OCI-LY3 (cell line): ENCODE measurements around the gene SYT3.

ENCODE experiments used
- H2AFZ ChIP-seq: fragments of 200-600, 300-600 bp; shearing (Covaris generic); 2 replicates; pipeline ENCODE4 v1.6.0; 2014; ENCODE audit warnings: antibody characterized with exemption, low read depth, low read length
- H3K27ac ChIP-seq: fragments of 200-600, 300-600 bp; sonication (generic); 2 replicates; pipeline ENCODE4 v1.5.1; 2014; ENCODE audit warnings: mild to moderate bottlenecking, low read length, moderate library complexity, mixed read lengths
- H3K27me3 ChIP-seq: fragments of 200-600, 300-600 bp; sonication (generic); 2 replicates; pipeline ENCODE4 v1.6.1; 2014; ENCODE audit warnings: low read depth, low read length, mixed read lengths
- H3K36me3 ChIP-seq: fragments of 200-600, 300-600 bp; sonication (generic); replicated peaks from 2 replicates; pipeline ENCODE3; 2014; ENCODE audit warnings: low read depth, low read length, mixed read lengths
- H3K4me1 ChIP-seq: fragments of 300-600, 200-600 bp; sonication (generic); 2 replicates; pipeline ENCODE4 v1.6.1; 2014; ENCODE audit warnings: low read length, mixed read lengths
- H3K4me2 ChIP-seq: fragments of 200-600, 300-600 bp; sonication (generic); 2 replicates; pipeline ENCODE4 v1.6.1; 2014; ENCODE audit warnings: low read length, mixed read lengths
- H3K4me3 ChIP-seq: fragments of 300-600, 200-600 bp; sonication (generic); 2 replicates; pipeline ENCODE4 v1.5.1; 2014; ENCODE audit warnings: antibody characterized with exemption, mild to moderate bottlenecking, low read length, moderate library complexity
- H3K79me2 ChIP-seq: fragments of 300-600, 200-600 bp; shearing (Covaris generic); 2 replicates; pipeline ENCODE4 v1.6.1; 2014; ENCODE audit warnings: mild to moderate bottlenecking, low read length, mixed read lengths
- H3K9ac ChIP-seq: fragments of 300-600, 200-600 bp; shearing (Covaris generic); 2 replicates; pipeline ENCODE4 v1.6.0; 2014; ENCODE audit warnings: mild to moderate bottlenecking, low read length, moderate library complexity
- H3K9me3 ChIP-seq: fragments of 200-600, 300-600 bp; shearing (Covaris generic); 2 replicates; pipeline ENCODE4 v1.6.1; 2014; ENCODE audit warnings: low read length, mixed read lengths; ENCODE audit not compliant: insufficient read depth
- H4K20me1 ChIP-seq: fragments of 200-600, 300-600 bp; sonication (generic); 2 replicates; pipeline ENCODE4 v1.6.1; 2016; ENCODE audit warnings: low read length, mixed read lengths; ENCODE audit not compliant: insufficient read depth
- EZH2phosphoT487 ChIP-seq: fragments of 200-600 bp; shearing (Covaris generic); IDR thresholded peaks from 2 replicates; pipeline ENCODE4 v1.6.1; 2018; ENCODE audit warnings: antibody characterized with exemption, mixed run types, low read depth
- TF ChIP-seq, protein P1 (sequence below): fragments of 200-600, 300-600 bp; sonication (generic); IDR thresholded peaks from 2 replicates; pipeline ENCODE4 v1.5.1; 2014; ENCODE audit warnings: antibody characterized with exemption, low read length, low read depth

SYT3 gene

DNA sequence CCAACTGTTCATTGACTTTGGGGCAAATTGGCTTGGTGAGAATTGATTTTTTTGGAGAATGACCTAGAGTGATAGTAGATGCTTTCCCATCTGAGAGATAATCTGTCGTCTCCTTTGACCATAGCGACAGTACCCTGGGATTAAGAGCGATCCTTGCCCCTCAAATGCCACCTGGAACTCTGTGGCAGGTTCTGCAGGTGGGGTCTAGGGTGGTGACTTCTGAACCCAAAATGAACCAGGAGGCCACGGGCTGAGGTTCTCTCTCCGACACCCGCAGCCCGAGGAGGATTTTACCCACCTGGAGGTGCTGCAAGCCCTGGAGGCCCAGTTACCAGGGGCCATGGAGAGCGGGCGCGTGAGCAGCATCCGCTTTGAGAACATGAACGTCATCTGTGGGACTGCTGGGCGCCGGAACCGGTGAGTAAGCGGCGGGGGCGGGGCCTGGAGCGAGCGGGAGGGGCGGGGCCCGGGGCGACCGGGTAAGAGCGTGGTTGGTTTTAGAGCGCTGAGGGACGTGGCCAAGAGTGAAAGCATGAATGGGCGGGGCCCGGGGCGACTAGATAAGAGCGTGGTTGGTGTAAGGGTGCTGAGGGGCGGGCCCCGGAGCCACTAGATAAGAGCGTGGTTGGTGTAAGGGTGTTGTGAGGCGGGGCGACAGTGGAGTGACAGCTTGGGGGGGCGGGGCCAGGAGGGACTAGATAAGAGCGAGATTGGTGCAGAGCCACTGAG is 18.2 kb upstream of the SYT3 start:
- no peak overlapping the region for H3K27ac ChIP-seq
- no peaks in the 10 kb centered on the region for H3K4me1 ChIP-seq
- H3K27me3 ChIP-seq = peaks cover 12% of the 10 kb centered on the region; the same call in 1 of the 2 replicates
- H3K9me3 ChIP-seq = peaks cover 4% of the 10 kb centered on the region; the same call in 1 of the 2 replicates
- no peak overlapping the region for H2AFZ ChIP-seq
- no peaks in the 10 kb centered on the region for H3K36me3 ChIP-seq
- no peak overlapping the region for H3K4me2 ChIP-seq
- no peak for TF ChIP-seq EZH2phosphoT487
- TF ChIP-seq, protein P1, sequence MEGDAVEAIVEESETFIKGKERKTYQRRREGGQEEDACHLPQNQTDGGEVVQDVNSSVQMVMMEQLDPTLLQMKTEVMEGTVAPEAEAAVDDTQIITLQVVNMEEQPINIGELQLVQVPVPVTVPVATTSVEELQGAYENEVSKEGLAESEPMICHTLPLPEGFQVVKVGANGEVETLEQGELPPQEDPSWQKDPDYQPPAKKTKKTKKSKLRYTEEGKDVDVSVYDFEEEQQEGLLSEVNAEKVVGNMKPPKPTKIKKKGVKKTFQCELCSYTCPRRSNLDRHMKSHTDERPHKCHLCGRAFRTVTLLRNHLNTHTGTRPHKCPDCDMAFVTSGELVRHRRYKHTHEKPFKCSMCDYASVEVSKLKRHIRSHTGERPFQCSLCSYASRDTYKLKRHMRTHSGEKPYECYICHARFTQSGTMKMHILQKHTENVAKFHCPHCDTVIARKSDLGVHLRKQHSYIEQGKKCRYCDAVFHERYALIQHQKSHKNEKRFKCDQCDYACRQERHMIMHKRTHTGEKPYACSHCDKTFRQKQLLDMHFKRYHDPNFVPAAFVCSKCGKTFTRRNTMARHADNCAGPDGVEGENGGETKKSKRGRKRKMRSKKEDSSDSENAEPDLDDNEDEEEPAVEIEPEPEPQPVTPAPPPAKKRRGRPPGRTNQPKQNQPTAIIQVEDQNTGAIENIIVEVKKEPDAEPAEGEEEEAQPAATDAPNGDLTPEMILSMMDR = no peak
- no peak overlapping the region for H3K9ac ChIP-seq
- no peaks in the 10 kb centered on the region for H4K20me1 ChIP-seq
- no peaks in the 10 kb centered on the region for H3K79me2 ChIP-seq
- H3K4me3 ChIP-seq = no peak overlapping the region

DNA sequence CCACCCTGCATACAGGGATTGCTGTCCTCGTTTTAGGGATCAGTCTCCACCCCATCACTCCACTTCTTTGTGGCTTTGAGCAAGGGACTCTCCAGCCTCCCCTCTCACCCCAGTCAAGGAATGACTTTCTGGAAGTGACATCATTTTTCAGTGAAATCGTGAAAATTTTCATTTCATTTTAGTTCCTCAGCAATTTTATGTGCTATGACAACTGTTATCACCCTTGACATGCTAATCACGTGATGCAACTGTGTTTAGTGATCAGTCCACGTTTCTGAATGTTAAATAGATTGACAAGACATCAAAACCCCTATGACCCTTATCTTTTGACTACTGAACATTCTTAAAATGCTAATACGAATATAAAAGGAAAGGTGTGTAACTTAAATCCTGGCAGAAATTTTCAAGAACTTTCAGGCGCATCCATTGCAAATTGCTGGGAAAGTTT is 17.6 kb upstream of the SYT3 start:
- no peak overlapping the region for H3K4me2 ChIP-seq
- H3K9ac ChIP-seq = no peak overlapping the region

DNA sequence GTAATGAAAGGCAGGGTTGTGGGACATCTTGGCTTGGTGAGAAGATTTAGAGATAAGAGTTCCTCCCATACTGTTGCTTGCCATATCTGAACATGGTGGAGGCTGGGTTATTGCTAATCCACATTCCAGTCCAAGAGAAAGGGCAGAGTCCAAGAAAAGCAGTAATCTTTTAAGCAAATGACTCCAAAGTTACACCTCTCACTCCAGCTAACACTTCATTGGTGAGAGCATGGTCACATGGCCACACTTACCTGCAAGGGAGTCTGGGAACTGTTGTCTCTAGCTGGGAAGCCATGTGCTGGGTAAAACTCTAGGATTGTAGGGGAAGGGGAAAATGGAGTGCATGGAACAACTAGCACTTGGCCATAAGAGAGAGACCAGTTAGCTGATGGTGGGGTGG is 15.2 kb upstream of the SYT3 start:
- Histone ChIP-seq H3K27ac (no peak overlapping the region), H2AFZ (no peak overlapping the region), H3K4me3 (no peak overlapping the region), H3K4me1 (no peaks in the 10 kb centered on the region), H3K79me2 (no peaks in the 10 kb centered on the region), H3K27me3 (peaks cover 12% of the 10 kb centered on the region; the same call in 1 of the 2 replicates), H3K4me2 (no peak overlapping the region), H3K9me3 (peaks cover 4% of the 10 kb centered on the region; the same call in 1 of the 2 replicates), H4K20me1 (no peaks in the 10 kb centered on the region), H3K9ac (no peak overlapping the region), H3K36me3 (no peaks in the 10 kb centered on the region)
- TF ChIP-seq EZH2phosphoT487 = no peak
- TF ChIP-seq, protein P1 = no peak

More for the DNA sequence above, 17.6 kb upstream of the SYT3 start:
- peaks cover 12% of the 10 kb centered on the region; the same call in 1 of the 2 replicates for H3K27me3 ChIP-seq
- no peaks in the 10 kb centered on the region for H3K4me1 ChIP-seq
- H4K20me1 ChIP-seq = no peaks in the 10 kb centered on the region
- TF ChIP-seq, protein P1 = no peak
- no peak for TF ChIP-seq EZH2phosphoT487
- H3K4me3 ChIP-seq = no peak overlapping the region
- H2AFZ ChIP-seq = no peak overlapping the region
- H3K79me2 ChIP-seq = no peaks in the 10 kb centered on the region
- H3K36me3 ChIP-seq = no peaks in the 10 kb centered on the region
- H3K9me3 ChIP-seq = peaks cover 4% of the 10 kb centered on the region; the same call in 1 of the 2 replicates
- H3K27ac ChIP-seq = no peak overlapping the region

DNA sequence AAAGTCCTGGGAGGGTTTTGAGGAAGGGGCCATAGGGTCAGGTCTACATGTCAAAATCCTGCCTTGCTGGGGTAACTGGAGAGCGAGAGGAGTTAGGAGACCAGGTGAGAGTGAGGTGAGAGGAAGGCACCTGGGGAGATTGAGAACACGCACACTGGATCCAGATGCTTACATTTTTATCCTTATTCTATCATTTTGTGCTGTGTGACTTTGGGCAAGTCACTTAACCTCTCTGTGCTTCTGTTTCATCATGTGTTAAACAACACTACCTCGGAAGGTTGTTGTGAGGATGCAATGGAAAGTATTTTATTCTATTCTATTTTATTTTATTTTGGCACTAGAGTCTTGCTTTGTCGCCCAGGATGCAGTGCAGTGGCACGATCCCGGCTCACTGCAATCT is 13.0 kb upstream of the SYT3 start:
- Histone ChIP-seq H3K9me3 (peaks cover 4% of the 10 kb centered on the region; the same call in 1 of the 2 replicates), H3K4me3 (no peak overlapping the region), H3K4me2 (no peak overlapping the region), H3K4me1 (peaks cover 7% of the 10 kb centered on the region; the same call in 1 of the 2 replicates), H3K79me2 (no peaks in the 10 kb centered on the region), H3K9ac (no peak overlapping the region), H3K27ac (no peak overlapping the region), H4K20me1 (no peaks in the 10 kb centered on the region), H3K27me3 (peaks cover 12% of the 10 kb centered on the region; the same call in 1 of the 2 replicates), H3K36me3 (no peaks in the 10 kb centered on the region), H2AFZ (no peak overlapping the region)
- no peak for TF ChIP-seq EZH2phosphoT487
- TF ChIP-seq, protein P1 = no peak
